Measurements from ENCODE around the gene FAM177B.
"Not testable (repeated sequence)": the region's sequence is repeated elsewhere in the genome, so short reads cannot be mapped to it uniquely, and the experiment has no call there.

Gene FAM177B

GRCh38 chr1:222739929-222740328 lies 2.9 kb downstream of the FAM177B start:
- no peak overlapping the region for H3K4me3 ChIP-seq (ENCODE audit: low read depth, low read length)
- no peak for TF ChIP-seq CTCF (IDR thresholded peaks at IDR 0.05; ENCODE audit: borderline replicate concordance, insufficient read depth, low read depth, low read length)

- H3K4me3 ChIP-seq (ENCODE audit: low read depth, low read length) = not testable (repeated sequence)
Measured at GRCh38 chr1:222741630-222742457, 4.8 kb downstream of the FAM177B start.

- H3K4me3 ChIP-seq (ENCODE audit: low read depth, low read length) = no peak overlapping the region
- TF ChIP-seq CTCF (IDR thresholded peaks at IDR 0.05; ENCODE audit: borderline replicate concordance, insufficient read depth, low read depth, low read length) = no peak
Measured at GRCh38 chr1:222749927-222750326, 12.9 kb downstream of the FAM177B start.

GRCh38 chr1:222750651-222751050 lies 13.6 kb downstream of the FAM177B start:
- no peak for TF ChIP-seq CTCF (IDR thresholded peaks at IDR 0.05; ENCODE audit: borderline replicate concordance, insufficient read depth, low read depth, low read length)

GRCh38 chr1:222751255-222751654 lies 14.3 kb downstream of the FAM177B start:
- H3K4me3 ChIP-seq (ENCODE audit: low read depth, low read length) = no peak overlapping the region
- TF ChIP-seq CTCF (IDR thresholded peaks at IDR 0.05; ENCODE audit: borderline replicate concordance, insufficient read depth, low read depth, low read length) = no peak

More at GRCh38 chr1:222750651-222751050, 13.6 kb downstream of the FAM177B start:
- H3K4me3 ChIP-seq (ENCODE audit: low read depth, low read length) = no peak overlapping the region

GRCh38 chr1:222754366-222755139 lies 17.6 kb downstream of the FAM177B start:
- no peak overlapping the region for H3K4me3 ChIP-seq (ENCODE audit: low read depth, low read length)
- TF ChIP-seq CTCF (IDR thresholded peaks at IDR 0.05; ENCODE audit: borderline replicate concordance, insufficient read depth, low read depth, low read length) = no peak

GRCh38 chr1:222757646-222758268 lies 20.8 kb downstream of the FAM177B start:
- no peak for TF ChIP-seq CTCF (IDR thresholded peaks at IDR 0.05; ENCODE audit: borderline replicate concordance, insufficient read depth, low read depth, low read length)
- no peak overlapping the region for H3K4me3 ChIP-seq (ENCODE audit: low read depth, low read length)

Data from GM12875 (cell line).